ENCODE results near the gene SPTBN5. TPM values are rescaled to one million over a fixed set of nuclear protein-coding genes. Genes with fewer than 3 reads are reported as not detected.

Gene SPTBN5
- total RNA-seq, 1 experiment from 2014 or later: 1.2 TPM

DNA sequence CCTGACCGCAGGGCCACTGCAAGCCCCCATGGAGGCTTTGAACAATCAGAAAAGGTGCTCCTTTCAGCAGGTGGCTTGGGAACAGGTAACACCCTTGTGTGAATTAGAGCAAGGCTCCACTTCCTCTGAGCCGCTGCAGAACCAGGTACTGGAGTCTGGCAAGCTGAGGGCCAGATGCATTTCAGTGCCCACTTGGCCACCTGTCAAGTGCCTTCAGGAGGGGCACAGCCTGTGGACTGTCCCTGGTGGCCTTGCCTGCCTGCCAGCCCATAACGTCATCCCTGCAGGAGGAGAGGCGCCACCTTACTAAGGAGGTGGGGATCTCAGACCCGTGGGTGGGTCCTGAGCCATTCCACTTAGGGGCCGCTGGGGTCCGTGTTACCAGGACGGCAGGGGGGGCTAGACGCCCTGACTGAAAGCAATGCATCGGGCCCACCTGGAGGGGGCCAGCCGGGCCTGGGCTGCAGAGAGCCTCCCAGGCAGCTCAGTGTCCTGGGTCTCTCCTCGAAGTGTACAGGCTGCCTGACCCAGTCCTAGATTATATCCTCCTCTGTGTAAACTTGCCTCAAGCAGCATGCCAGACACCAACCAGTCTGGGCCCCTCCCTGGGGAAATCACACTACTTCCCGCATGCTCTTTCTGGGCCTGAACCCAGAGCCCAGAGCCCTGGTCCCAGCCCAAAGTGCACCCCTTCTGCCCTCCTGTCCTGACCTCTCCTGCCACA lies 16.1 kb downstream of the SPTBN5 start:
- no peak for TF ChIP-seq EMX1 (CRISPR knock-in tag; IDR thresholded peaks at IDR 0.05)
- TF ChIP-seq, protein P1, sequence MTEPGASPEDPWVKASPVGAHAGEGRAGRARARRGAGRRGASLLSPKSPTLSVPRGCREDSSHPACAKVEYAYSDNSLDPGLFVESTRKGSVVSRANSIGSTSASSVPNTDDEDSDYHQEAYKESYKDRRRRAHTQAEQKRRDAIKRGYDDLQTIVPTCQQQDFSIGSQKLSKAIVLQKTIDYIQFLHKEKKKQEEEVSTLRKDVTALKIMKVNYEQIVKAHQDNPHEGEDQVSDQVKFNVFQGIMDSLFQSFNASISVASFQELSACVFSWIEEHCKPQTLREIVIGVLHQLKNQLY (CRISPR knock-in tag; IDR thresholded peaks at IDR 0.05): no peak
- no peak for TF ChIP-seq TEAD4 (CRISPR knock-in tag; IDR thresholded peaks at IDR 0.05)
- TF ChIP-seq, protein P2, sequence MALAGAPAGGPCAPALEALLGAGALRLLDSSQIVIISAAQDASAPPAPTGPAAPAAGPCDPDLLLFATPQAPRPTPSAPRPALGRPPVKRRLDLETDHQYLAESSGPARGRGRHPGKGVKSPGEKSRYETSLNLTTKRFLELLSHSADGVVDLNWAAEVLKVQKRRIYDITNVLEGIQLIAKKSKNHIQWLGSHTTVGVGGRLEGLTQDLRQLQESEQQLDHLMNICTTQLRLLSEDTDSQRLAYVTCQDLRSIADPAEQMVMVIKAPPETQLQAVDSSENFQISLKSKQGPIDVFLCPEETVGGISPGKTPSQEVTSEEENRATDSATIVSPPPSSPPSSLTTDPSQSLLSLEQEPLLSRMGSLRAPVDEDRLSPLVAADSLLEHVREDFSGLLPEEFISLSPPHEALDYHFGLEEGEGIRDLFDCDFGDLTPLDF (CRISPR knock-in tag; IDR thresholded peaks at IDR 0.05): no peak
- TF ChIP-seq, protein P3, sequence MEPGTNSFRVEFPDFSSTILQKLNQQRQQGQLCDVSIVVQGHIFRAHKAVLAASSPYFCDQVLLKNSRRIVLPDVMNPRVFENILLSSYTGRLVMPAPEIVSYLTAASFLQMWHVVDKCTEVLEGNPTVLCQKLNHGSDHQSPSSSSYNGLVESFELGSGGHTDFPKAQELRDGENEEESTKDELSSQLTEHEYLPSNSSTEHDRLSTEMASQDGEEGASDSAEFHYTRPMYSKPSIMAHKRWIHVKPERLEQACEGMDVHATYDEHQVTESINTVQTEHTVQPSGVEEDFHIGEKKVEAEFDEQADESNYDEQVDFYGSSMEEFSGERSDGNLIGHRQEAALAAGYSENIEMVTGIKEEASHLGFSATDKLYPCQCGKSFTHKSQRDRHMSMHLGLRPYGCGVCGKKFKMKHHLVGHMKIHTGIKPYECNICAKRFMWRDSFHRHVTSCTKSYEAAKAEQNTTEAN (CRISPR knock-in tag; IDR thresholded peaks at IDR 0.05): no peak
- TF ChIP-seq, protein P4, sequence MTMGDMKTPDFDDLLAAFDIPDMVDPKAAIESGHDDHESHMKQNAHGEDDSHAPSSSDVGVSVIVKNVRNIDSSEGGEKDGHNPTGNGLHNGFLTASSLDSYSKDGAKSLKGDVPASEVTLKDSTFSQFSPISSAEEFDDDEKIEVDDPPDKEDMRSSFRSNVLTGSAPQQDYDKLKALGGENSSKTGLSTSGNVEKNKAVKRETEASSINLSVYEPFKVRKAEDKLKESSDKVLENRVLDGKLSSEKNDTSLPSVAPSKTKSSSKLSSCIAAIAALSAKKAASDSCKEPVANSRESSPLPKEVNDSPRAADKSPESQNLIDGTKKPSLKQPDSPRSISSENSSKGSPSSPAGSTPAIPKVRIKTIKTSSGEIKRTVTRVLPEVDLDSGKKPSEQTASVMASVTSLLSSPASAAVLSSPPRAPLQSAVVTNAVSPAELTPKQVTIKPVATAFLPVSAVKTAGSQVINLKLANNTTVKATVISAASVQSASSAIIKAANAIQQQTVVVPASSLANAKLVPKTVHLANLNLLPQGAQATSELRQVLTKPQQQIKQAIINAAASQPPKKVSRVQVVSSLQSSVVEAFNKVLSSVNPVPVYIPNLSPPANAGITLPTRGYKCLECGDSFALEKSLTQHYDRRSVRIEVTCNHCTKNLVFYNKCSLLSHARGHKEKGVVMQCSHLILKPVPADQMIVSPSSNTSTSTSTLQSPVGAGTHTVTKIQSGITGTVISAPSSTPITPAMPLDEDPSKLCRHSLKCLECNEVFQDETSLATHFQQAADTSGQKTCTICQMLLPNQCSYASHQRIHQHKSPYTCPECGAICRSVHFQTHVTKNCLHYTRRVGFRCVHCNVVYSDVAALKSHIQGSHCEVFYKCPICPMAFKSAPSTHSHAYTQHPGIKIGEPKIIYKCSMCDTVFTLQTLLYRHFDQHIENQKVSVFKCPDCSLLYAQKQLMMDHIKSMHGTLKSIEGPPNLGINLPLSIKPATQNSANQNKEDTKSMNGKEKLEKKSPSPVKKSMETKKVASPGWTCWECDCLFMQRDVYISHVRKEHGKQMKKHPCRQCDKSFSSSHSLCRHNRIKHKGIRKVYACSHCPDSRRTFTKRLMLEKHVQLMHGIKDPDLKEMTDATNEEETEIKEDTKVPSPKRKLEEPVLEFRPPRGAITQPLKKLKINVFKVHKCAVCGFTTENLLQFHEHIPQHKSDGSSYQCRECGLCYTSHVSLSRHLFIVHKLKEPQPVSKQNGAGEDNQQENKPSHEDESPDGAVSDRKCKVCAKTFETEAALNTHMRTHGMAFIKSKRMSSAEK (CRISPR knock-in tag; IDR thresholded peaks at IDR 0.05; ENCODE audit: borderline replicate concordance): no peak
- no peak for TF ChIP-seq SMAD4 (CRISPR knock-in tag; IDR thresholded peaks at IDR 0.05)
- TF ChIP-seq NFATC4 (CRISPR knock-in tag; IDR thresholded peaks at IDR 0.05): no peak
- no peak for TF ChIP-seq ZNF263 (CRISPR knock-in tag; IDR thresholded peaks at IDR 0.05; ENCODE audit: low read depth)
- TF ChIP-seq ZNF219 (CRISPR knock-in tag; IDR thresholded peaks at IDR 0.05; ENCODE audit: borderline replicate concordance): no peak
- CTCF ChIA-PET: interaction anchor here (0.8 to 1.8 kb wide), 4 partner anchors 19 to 105 kb away, joined by 3 to 8 read pairs (median 5); no protein-coding TSS in a partner anchor
- peak; percentile 14 for ATAC-seq
- Mint-ChIP-seq H3K4me3 (no peak overlapping the region), H3K27me3 (ENCODE audit: low read depth) (peaks cover 23% of the 10 kb centered on the region), H3K27ac (no peak overlapping the region), H3K4me1 (peaks cover 8% of the 10 kb centered on the region), H3K36me3 (no peaks in the 10 kb centered on the region), H3K9me3 (no peaks in the 10 kb centered on the region)
- POLR2A ChIA-PET: no interaction called here
- DNase-seq (ENCODE audit: low spot score): no peak

DNA sequence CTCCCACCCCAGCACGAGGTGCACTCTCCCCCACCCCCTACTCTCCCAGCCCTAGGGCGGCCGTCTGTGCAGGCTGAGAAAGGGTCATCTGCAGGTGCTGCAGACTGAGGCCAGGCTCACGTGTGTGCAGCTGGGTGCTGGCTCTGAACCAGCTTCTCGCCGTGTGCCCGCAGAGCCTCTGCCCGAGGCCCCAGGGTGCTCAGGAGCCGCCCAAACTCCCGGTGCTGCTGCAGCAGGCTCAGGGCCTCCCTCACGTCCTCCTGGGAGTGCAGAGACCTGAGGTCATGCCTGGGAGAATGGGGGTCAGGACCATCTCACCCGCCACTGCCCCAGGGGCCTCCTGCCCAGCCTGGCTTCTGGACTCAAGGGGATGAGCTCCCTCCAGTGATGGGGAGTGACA lies 17.2 kb downstream of the SPTBN5 start:
- POLR2A ChIA-PET: no interaction called here
- peaks cover 17% of the 10 kb centered on the region for H3K27me3 Mint-ChIP-seq (ENCODE audit: low read depth)
- no peaks in the 10 kb centered on the region for H3K36me3 Mint-ChIP-seq
- DNase-seq (ENCODE audit: low spot score): no peak
- H3K9me3 Mint-ChIP-seq: no peaks in the 10 kb centered on the region
- no peak for ATAC-seq
- CTCF ChIA-PET: interaction anchor here (1.2 to 1.8 kb wide), 4 partner anchors 13 to 80 kb away, joined by 4 to 9 read pairs (median 6); no protein-coding TSS in a partner anchor
- H3K4me3 Mint-ChIP-seq: no peak overlapping the region
- H3K27ac Mint-ChIP-seq: no peak overlapping the region
- peaks cover 4% of the 10 kb centered on the region for H3K4me1 Mint-ChIP-seq
- TF ChIP-seq, protein P5, sequence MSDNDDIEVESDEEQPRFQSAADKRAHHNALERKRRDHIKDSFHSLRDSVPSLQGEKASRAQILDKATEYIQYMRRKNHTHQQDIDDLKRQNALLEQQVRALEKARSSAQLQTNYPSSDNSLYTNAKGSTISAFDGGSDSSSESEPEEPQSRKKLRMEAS (CRISPR knock-in tag; IDR thresholded peaks at IDR 0.05): no peak
- TF ChIP-seq, protein P4 (CRISPR knock-in tag; IDR thresholded peaks at IDR 0.05; ENCODE audit: borderline replicate concordance): no peak
- TF ChIP-seq GABPB1 (CRISPR knock-in tag; IDR thresholded peaks at IDR 0.05) (no peak), NFYB (CRISPR knock-in tag; conservative IDR thresholded peaks at IDR 0.05; ENCODE audit: low read depth) (no peak), ETV6 (CRISPR knock-in tag; IDR thresholded peaks at IDR 0.05) (no peak), ATF1 (CRISPR knock-in tag; IDR thresholded peaks at IDR 0.05) (no peak), ZBTB21 (CRISPR knock-in tag; IDR thresholded peaks at IDR 0.05; ENCODE audit: borderline replicate concordance) (no peak), ZNF121 (CRISPR knock-in tag; IDR thresholded peaks at IDR 0.05) (no peak), GRHL2 (CRISPR knock-in tag; IDR thresholded peaks at IDR 0.05; ENCODE audit: insufficient replicate concordance, severe bottlenecking) (no peak)
